Loucy (cell line): ENCODE results near the gene CFAP210.

ENCODE experiments used
- H2AFZ ChIP-seq: fragments of 200-600 bp; sonication (generic); 2 replicates; pipeline ENCODE4 v1.6.0; 2016; ENCODE audit warnings: antibody characterized with exemption, mild to moderate bottlenecking, low read length, moderate library complexity
- H3F3A ChIP-seq: fragments of 200-600 bp; 2 replicates; pipeline ENCODE4 v1.6.0; 2016; ENCODE audit warnings: antibody characterized with exemption, low read depth, mild to moderate bottlenecking
- H3K27me3 ChIP-seq: fragments of 200-600 bp; sonication (generic); 2 replicates; pipeline ENCODE4 v1.6.1; 2014; ENCODE audit warnings: low read length, mild to moderate bottlenecking; ENCODE audit not compliant: insufficient read depth, poor library complexity, severe bottlenecking
- H3K36me3 ChIP-seq: fragments of 200-600 bp; sonication (generic); 2 replicates; pipeline ENCODE4 v1.6.1; 2016; ENCODE audit warnings: low read length; ENCODE audit not compliant: insufficient read depth
- H3K4me1 ChIP-seq: fragments of 200-600 bp; sonication (generic); 2 replicates; pipeline ENCODE4 v1.5.1; 2014; ENCODE audit warnings: low read length, mild to moderate bottlenecking; ENCODE audit not compliant: insufficient read depth, poor library complexity, severe bottlenecking
- H3K4me2 ChIP-seq: fragments of 200-600 bp; sonication (generic); 2 replicates; pipeline ENCODE4 v1.6.0; 2014; ENCODE audit warnings: antibody characterized with exemption, low read length, low read depth, mild to moderate bottlenecking; ENCODE audit not compliant: poor library complexity, severe bottlenecking
- H3K4me3 ChIP-seq: fragments of 200-600 bp; sonication (generic); 2 replicates; pipeline ENCODE4 v1.5.1; 2014; ENCODE audit warnings: low read length, mild to moderate bottlenecking, mixed read lengths; ENCODE audit not compliant: poor library complexity, severe bottlenecking
- H3K79me2 ChIP-seq: fragments of 200-600 bp; sonication (generic); 2 replicates; pipeline ENCODE4 v1.6.1; 2014; ENCODE audit warnings: low read length; ENCODE audit not compliant: insufficient read depth
- H3K9ac ChIP-seq: fragments of 200-600 bp; sonication (generic); 2 replicates; pipeline ENCODE4 v1.6.0; 2014; ENCODE audit warnings: mild to moderate bottlenecking, low read depth, low read length, moderate library complexity; ENCODE audit not compliant: poor library complexity, severe bottlenecking
- H3K9me2 ChIP-seq: fragments of 200-600 bp; sonication (generic); replicated peaks from 2 replicates; pipeline ENCODE4 v1.6.1; 2016; ENCODE audit warnings: low read depth, low read length, mixed read lengths
- H3K9me3 ChIP-seq: fragments of 200-600 bp; sonication (generic); 2 replicates; pipeline ENCODE4 v1.6.1; 2014; ENCODE audit warnings: mild to moderate bottlenecking, antibody characterized with exemption, low read length, low read depth; ENCODE audit not compliant: insufficient read depth
- H4K20me1 ChIP-seq: fragments of 200-600 bp; sonication (generic); 2 replicates; pipeline ENCODE4 v1.6.0; 2014; ENCODE audit warnings: antibody characterized with exemption, low read length, mild to moderate bottlenecking; ENCODE audit not compliant: insufficient read depth, poor library complexity, severe bottlenecking
- CTCF ChIP-seq: fragments of 200-600 bp; sonication (generic); conservative IDR thresholded peaks from 2 replicates; pipeline ENCODE4 v1.5.1; 2014; ENCODE audit warnings: mild to moderate bottlenecking, antibody characterized with exemption, low read length
- EZH2phosphoT487 ChIP-seq: fragments of 200-600 bp; IDR thresholded peaks from 2 replicates; pipeline ENCODE4 v1.6.1; 2018; ENCODE audit warnings: antibody characterized with exemption, mild to moderate bottlenecking, moderate library complexity, borderline replicate concordance

Gene CFAP210

GRCh38 chr2:169709981-169710380 is 15.8 kb upstream of the CFAP210 start:
- Histone ChIP-seq H3K27me3 (no peaks in the 10 kb centered on the region), H3K9ac (no peak overlapping the region), H3F3A (no peaks in the 10 kb centered on the region), H4K20me1 (no peaks in the 10 kb centered on the region), H3K9me2 (no peaks in the 10 kb centered on the region), H3K9me3 (no peaks in the 10 kb centered on the region; the same call in 1 of the 2 replicates), H3K36me3 (no peaks in the 10 kb centered on the region), H3K79me2 (no peaks in the 10 kb centered on the region), H3K4me1 (peaks cover 5% of the 10 kb centered on the region), H2AFZ (no peak overlapping the region), H3K4me3 (no peak overlapping the region), H3K4me2 (no peak overlapping the region)
- TF ChIP-seq EZH2phosphoT487 (no peak), CTCF (no peak)

DNA sequence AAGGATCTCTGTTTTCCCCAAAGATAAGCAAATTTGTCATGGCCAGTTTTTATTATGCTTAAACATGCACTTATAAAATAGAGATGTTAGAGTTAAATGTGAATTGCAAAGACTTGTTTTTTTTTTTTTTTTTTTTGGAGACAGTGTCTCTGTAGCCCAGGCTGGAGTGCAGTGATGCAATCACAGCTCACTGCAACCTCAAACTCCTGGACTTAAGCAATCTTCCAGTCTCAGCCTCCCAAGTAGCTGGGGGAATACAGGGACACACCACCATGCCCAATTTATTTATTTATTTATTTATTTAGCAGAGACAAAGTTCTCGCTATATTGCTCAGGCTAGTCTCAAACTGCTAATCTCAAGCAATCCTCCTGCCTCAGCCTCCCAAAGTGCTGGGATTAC is 15.1 kb upstream of the CFAP210 start:
- H3K9me2 ChIP-seq, result no peaks in the 10 kb centered on the region
- H2AFZ ChIP-seq, result no peak overlapping the region
- no peaks in the 10 kb centered on the region for H3K36me3 ChIP-seq
- H3F3A ChIP-seq, result no peaks in the 10 kb centered on the region
- no peak overlapping the region for H3K4me3 ChIP-seq
- H3K9me3 ChIP-seq, result no peaks in the 10 kb centered on the region; the same call in 1 of the 2 replicates
- no peak overlapping the region for H3K9ac ChIP-seq
- H3K79me2 ChIP-seq, result no peaks in the 10 kb centered on the region
- H4K20me1 ChIP-seq, result no peaks in the 10 kb centered on the region
- TF ChIP-seq EZH2phosphoT487, result no peak
- TF ChIP-seq CTCF, result no peak
- no peak overlapping the region for H3K4me2 ChIP-seq
- H3K4me1 ChIP-seq, result peaks cover 5% of the 10 kb centered on the region
- H3K27me3 ChIP-seq, result no peaks in the 10 kb centered on the region

DNA sequence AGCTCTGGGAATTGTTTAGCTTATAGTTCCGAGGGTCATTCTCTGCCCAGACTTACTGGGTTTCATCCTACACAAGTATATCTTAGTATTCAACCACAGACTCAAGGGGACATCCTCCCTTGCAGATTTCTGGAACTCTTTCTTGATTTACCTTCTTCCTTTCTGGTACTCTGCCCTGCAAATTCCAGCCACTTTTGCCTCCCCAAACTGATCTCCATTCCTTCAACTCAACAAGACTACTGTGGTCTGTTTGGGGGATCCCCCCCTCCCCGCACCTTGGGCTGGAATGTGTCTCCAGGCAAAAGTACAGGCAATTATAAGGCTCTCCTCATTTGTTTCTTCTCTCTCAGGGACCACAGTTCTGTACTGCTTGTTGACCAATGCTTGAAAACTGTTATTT is 13.4 kb upstream of the CFAP210 start:
- Histone ChIP-seq H3K9me3 (no peaks in the 10 kb centered on the region; the same call in 1 of the 2 replicates), H3K9ac (no peak overlapping the region), H4K20me1 (no peaks in the 10 kb centered on the region), H3K27me3 (no peaks in the 10 kb centered on the region), H3K4me2 (no peak overlapping the region), H3K79me2 (no peaks in the 10 kb centered on the region), H3F3A (no peaks in the 10 kb centered on the region), H3K4me3 (no peak overlapping the region), H2AFZ (no peak overlapping the region), H3K9me2 (no peaks in the 10 kb centered on the region), H3K4me1 (peaks cover 5% of the 10 kb centered on the region), H3K36me3 (no peaks in the 10 kb centered on the region)
- TF ChIP-seq CTCF (no peak), EZH2phosphoT487 (no peak)
